Keratinocyte (primary cell): ENCODE data around the gene MUC3A. TPM values are rescaled to one million over a fixed set of nuclear protein-coding genes. Genes with fewer than 3 reads are reported as not detected.
"Not testable (repeated sequence)": the region's sequence is repeated elsewhere in the genome, so short reads cannot be mapped to it uniquely, and the experiment has no call there.

ENCODE experiments used
- DNase-seq: peaks from one replicate; pipeline ENCODE4 v3.0.0-alpha.2; 2011; ENCODE audit warnings: low read depth, missing footprints, low spot score
- FAIRE-seq: peaks from 2 replicates; lab custom pipeline; 2011; peaks lifted over from hg19 to GRCh38; lab: Jason Lieb, UNC
- H2AFZ ChIP-seq: 2 replicates; pipeline ENCODE4 v1.6.0; 2012; ENCODE audit warnings: low read length, control low read depth, inconsistent platforms; ENCODE audit not compliant: control insufficient read depth
- H3K27ac ChIP-seq: 2 replicates; pipeline ENCODE4 v1.5.1; 2011; ENCODE audit warnings: low read length; ENCODE audit not compliant: control insufficient read depth, insufficient read depth
- H3K27me3 ChIP-seq: 3 replicates; pipeline ENCODE4 v1.6.0; 2011; ENCODE audit warnings: low read length; ENCODE audit not compliant: control insufficient read depth, insufficient read depth; ENCODE audit errors: extremely low read depth
- H3K36me3 ChIP-seq, 2 experiments: 2 replicates in 1 of 2; 3 replicates in 1 of 2; pipeline ENCODE4 v1.5.1; 2011; ENCODE audit warnings: low read length in 2 of 2, mild to moderate bottlenecking in 1 of 2; ENCODE audit not compliant: control insufficient read depth in 2 of 2, insufficient read depth in 2 of 2; ENCODE audit errors: extremely low read depth in 1 of 2
- H3K4me1 ChIP-seq: 3 replicates; pipeline ENCODE4 v1.5.1; 2011; ENCODE audit warnings: low read length; ENCODE audit not compliant: control insufficient read depth, insufficient read depth; ENCODE audit errors: extremely low read depth
- H3K4me2 ChIP-seq: 3 replicates; pipeline ENCODE4 v1.6.0; 2011; ENCODE audit warnings: low read depth, low read length; ENCODE audit not compliant: control insufficient read depth, insufficient read depth; ENCODE audit errors: extremely low read depth
- H3K4me3 ChIP-seq, 3 experiments: fragments of 200-600 bp in 1 of 3; sonication (generic) in 1 of 3; 2 replicates in 2 of 3; 3 replicates in 1 of 3; pipeline ENCODE4 v1.5.1; 2011 to 2016; ENCODE audit warnings: low read length in 3 of 3, mild to moderate bottlenecking in 3 of 3, control low read depth in 2 of 3, inconsistent platforms in 1 of 3, low read depth in 1 of 3, mixed read lengths in 1 of 3, mixed run types in 1 of 3, moderate library complexity in 1 of 3; ENCODE audit not compliant: control insufficient read depth in 2 of 3, insufficient read depth in 2 of 3; ENCODE audit errors: extremely low read depth in 1 of 3
- H3K79me2 ChIP-seq: 2 replicates; pipeline ENCODE4 v1.6.0; 2012; ENCODE audit warnings: low read length; ENCODE audit not compliant: control insufficient read depth, insufficient read depth
- H3K9ac ChIP-seq: 3 replicates; pipeline ENCODE4 v1.6.0; 2011; ENCODE audit warnings: low read length; ENCODE audit not compliant: control insufficient read depth, insufficient read depth; ENCODE audit errors: extremely low read depth
- H3K9me1 ChIP-seq: 3 replicates; pipeline ENCODE4 v1.6.0; 2011; ENCODE audit warnings: low read length; ENCODE audit not compliant: control insufficient read depth, insufficient read depth; ENCODE audit errors: extremely low read depth
- H3K9me3 ChIP-seq: 2 replicates; pipeline ENCODE4 v1.5.1; 2012; ENCODE audit warnings: low read depth, low read length; ENCODE audit not compliant: control insufficient read depth
- H4K20me1 ChIP-seq: 3 replicates; pipeline ENCODE4 v1.6.0; 2011; ENCODE audit warnings: low read length; ENCODE audit not compliant: control insufficient read depth, insufficient read depth; ENCODE audit errors: extremely low read depth
- dilution Hi-C: fragments of 300-500 bp; cut with MboI; formaldehyde crosslinking; loops from one replicate; pipeline ENCODE4 v1.7.0; 2020; ENCODE audit warnings: low sequenced_read_pairs; ENCODE audit not compliant: extremely low pct_ligation_motif_present
- polyA plus RNA-seq, 5 experiments: library from polyadenylated mRNA; depleted of rRNA in 3 of 5; stranded (reverse) in 3 of 5; stranded (forward) in 1 of 5; unstranded in 1 of 5; fragments of >200 nt; gene quantifications; 1 replicate in 1 of 5; 2 replicates in 3 of 5; 3 replicates in 1 of 5; pipeline versions ENCODE4 v1.2.1 to v1.2.3, GENCODE V29; 2011 to 2012; ENCODE audit warnings: missing spikeins in 2 of 5, low read depth in 1 of 5, low replicate concordance in 1 of 5

The MUC3A gene
- polyA plus RNA-seq, 1 donor (not counting 4 experiments of a cell fraction or from before 2014, with no cell fraction given), result 0.10 TPM

DNA sequence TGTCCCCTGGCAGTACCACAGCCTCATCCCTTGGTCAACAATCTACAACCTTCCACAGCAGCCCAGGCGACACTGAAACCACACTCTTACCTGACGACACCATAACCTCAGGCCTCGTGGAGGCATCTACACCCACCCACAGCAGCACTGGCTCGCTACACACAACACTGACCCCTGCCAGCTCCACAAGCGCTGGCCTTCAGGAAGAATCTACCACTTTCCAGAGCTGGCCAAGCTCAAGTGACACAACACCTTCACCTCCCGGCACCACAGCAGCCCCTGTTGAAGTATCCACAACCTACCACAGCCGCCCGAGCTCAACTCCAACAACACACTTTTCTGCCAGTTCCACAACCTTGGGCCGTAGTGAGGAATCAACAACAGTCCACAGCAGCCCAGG lies 50.0 kb downstream of the MUC3A start:
- DNase-seq, dilution Hi-C loops, H3K9me1 ChIP-seq, H3K9ac ChIP-seq, FAIRE-seq, H3K27ac ChIP-seq, H4K20me1 ChIP-seq, H3K79me2 ChIP-seq, H3K4me3 ChIP-seq, H2AFZ ChIP-seq, H3K9me3 ChIP-seq, H3K27me3 ChIP-seq, H3K36me3 ChIP-seq, H3K4me2 ChIP-seq, H3K4me1 ChIP-seq: not testable (repeated sequence)

DNA sequence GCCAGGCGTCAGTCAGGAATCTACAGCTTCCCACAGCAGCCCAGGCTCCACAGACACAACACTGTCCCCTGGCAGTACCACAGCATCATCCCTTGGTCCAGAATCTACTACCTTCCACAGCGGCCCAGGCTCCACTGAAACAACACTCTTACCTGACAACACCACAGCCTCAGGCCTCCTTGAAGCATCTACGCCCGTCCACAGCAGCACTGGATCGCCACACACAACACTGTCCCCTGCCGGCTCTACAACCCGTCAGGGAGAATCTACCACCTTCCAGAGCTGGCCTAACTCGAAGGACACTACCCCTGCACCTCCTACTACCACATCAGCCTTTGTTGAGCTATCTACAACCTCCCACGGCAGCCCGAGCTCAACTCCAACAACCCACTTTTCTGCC lies 50.7 kb downstream of the MUC3A start:
- DNase-seq, H4K20me1 ChIP-seq, H3K27ac ChIP-seq, H3K9ac ChIP-seq, H3K4me2 ChIP-seq, H3K9me3 ChIP-seq, dilution Hi-C loops, H3K4me1 ChIP-seq, H3K27me3 ChIP-seq, H3K4me3 ChIP-seq, H3K9me1 ChIP-seq, H3K36me3 ChIP-seq, H3K79me2 ChIP-seq, FAIRE-seq, H2AFZ ChIP-seq: not testable (repeated sequence)

DNA sequence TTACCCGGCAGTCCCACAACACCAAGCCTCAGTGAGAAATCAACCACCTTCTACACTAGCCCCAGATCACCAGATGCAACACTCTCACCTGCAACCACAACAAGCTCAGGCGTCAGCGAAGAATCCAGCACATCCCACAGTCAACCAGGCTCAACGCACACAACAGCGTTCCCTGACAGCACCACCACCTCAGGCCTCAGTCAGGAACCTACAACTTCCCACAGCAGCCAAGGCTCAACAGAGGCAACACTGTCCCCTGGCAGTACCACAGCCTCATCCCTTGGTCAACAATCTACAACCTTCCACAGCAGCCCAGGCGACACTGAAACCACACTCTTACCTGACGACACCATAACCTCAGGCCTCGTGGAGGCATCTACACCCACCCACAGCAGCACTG lies 53.0 kb downstream of the MUC3A start:
- dilution Hi-C loops, result not testable (repeated sequence)

DNA sequence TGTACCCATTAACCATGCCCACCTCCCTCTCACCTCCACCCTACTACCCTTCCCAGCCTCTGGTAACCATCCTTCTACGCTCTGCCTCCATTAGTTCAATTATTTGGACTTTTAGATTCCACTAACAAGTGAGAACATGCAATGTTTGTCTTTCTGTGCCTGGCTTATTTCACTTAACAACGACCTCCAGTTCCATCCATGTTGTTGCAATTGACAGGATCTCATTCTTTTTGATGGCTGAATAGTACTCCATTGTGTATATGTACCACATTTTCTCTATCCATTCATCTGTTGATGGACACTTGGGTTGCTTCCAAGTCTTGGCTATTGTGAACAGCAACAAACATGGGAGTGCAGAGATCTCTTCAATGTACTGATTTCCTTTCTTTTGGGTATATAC lies 58.0 kb downstream of the MUC3A start:
- H3K9ac ChIP-seq, DNase-seq, H3K36me3 ChIP-seq, H3K27me3 ChIP-seq, H3K4me2 ChIP-seq, H3K79me2 ChIP-seq, H2AFZ ChIP-seq, FAIRE-seq, H3K27ac ChIP-seq, dilution Hi-C loops, H3K4me3 ChIP-seq, H3K9me1 ChIP-seq, H3K9me3 ChIP-seq, H3K4me1 ChIP-seq, H4K20me1 ChIP-seq: not testable (repeated sequence)

More for the DNA sequence above, 53.0 kb downstream of the MUC3A start:
- not testable (repeated sequence) for H3K27me3 ChIP-seq, H3K27ac ChIP-seq, H3K4me3 ChIP-seq, H3K79me2 ChIP-seq, H3K36me3 ChIP-seq, H3K9ac ChIP-seq, FAIRE-seq, H4K20me1 ChIP-seq, H3K9me3 ChIP-seq, H3K9me1 ChIP-seq, H3K4me2 ChIP-seq, DNase-seq, H3K4me1 ChIP-seq, H2AFZ ChIP-seq
